Kidney capillary endothelial cell (primary cell): ENCODE results near the gene BRIX1.
"Not testable (repeated sequence)": the region's sequence is repeated elsewhere in the genome, so short reads cannot be mapped to it uniquely, and the experiment has no call there.

Experiments used
- DNase-seq: peaks from one replicate; pipeline ENCODE4 v3.0.0-alpha.2; 2018; ENCODE audit warnings: low spot score

BRIX1 gene

DNA sequence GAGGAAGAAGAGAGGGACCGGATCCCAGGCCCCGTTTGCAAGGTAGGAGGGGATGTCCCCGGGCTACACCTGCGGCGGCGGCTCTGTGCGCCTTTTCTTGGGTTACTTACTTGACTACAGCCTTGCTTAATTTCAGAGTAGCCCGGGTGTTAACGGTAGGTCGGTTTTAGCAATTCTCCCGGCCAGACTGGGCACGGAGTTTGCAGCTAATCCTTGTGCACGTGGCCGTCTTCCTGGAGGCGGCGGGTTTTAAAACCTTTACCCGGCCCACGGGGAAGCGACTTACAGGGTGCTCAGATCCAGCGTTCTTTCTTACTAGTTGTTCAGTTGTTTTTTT lies 313 bp downstream of the BRIX1 start:
- DNase-seq = no peak

- DNase-seq = no peak
These were observed 1.0 kb downstream of the BRIX1 start for GRCh38 chr5:34916518-34916917.

DNA sequence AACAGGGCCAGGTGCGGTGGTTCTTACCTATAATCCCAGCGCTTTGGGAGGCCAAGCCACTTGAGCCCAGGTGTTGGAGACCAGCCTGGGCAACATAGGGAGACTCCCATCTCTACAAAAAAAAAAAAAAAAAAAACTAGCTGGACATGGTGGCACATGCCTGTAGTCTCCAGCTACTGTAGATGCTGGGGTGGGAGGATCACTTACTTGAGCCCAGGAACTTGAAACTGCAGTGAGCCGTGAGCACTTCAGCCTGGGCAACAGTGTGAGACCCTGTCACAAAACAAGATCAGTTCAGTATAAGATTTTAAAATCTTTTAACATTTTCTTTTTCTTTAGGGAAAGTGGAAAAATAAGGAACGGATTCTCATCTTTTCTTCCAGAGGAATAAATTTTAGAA lies 2.5 kb downstream of the BRIX1 start:
- DNase-seq = no peak

DNA sequence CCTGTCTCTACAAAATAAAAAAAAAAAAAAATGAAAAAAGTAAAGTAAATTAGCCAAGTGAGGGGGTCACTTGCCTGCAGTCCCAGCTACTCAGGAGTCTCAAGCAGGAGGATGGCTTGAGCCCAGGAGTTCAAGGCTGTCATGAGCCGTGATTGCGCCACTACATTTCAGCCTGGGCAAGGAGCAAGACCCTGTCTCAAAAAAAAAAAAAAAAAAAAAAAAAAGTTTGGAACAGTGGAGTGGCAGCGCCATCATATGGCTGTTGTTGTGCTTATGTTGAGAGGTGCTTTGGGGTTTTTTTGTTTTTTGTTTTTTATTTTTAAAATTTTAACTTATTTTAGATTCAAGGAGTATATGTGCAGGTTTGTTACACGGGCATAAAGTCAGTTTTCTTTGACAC lies 3.6 kb downstream of the BRIX1 start:
- no peak for DNase-seq

DNA sequence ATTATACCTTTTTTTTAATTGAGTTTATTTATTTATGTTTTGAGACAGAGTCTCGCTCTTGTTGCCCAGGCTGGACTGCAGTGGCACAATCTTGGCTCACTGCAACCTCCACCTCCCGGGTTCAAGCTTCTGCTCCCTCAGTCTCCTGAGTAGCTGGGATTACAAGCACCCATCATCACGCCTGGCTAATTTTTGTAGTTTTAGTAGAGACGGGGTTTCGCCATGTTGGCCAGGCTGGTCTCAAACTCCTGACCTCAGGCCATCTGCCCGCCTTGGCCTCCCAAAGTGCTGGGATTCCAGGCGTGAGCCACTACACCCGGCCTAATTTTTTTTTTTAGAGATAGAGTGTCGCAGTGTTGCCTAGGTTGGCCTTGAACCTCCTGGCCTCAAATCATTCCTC lies 7.7 kb downstream of the BRIX1 start:
- not testable (repeated sequence) for DNase-seq

DNA sequence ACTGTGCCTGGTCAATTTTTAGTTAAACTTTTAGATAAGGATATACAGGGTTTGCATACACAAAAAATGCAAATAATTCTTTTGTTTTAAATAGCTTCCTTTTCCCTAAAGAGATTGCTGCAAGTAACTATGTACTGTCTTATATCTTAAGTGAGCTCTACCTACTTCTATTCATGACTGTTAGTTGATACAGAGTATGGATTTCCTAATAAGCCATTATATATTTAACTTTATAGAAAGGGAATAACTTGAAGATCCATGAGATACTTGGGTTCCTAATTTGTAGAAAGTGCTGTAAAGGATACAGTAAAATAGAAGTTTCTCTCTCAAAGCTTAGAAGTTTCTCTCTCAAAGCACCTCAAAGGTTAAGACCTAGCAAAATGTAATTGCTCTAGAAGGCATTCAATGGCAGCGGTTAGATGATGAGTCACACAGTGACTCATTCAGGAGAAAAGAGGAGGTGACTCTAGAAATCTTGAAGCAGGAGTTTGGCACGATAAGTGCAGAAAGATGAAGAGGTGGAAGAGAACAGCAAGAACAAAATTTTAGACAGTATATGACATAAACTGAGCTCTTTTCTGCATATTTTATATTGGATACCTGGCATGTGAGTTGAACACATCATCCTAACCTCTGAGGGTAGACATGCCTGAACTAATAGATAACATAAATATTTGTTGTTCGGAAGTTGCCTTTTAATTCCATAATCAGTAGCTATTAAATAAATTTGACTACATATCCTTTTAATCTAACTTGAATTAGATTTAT lies 8.4 kb downstream of the BRIX1 start:
- peak; percentile 90 for DNase-seq

- DNase-seq = no peak
These were observed 8.9 kb downstream of the BRIX1 start for GRCh38 chr5:34924462-34924765.

GRCh38 chr5:34926318-34926888 lies 10.9 kb downstream of the BRIX1 start:
- DNase-seq = no peak

DNA sequence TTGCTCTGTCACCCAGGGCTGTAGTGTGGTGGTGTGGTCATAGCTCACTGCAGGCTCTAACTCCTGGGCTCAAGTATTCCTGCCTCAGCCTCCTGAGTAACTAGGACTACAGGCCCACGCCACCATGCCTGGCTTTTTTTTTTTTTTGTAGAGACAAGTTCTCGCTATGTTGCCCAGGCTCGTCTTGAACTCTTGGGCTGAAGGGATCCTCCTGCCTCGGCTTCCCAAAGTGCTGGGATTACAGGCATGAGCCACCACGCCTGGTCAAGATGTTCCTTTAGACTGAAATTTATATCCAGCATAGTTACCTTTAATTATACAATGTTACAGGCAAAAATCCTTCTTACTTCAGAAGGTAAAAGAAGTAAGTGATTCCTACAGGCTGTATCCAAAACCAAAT lies 12.3 kb downstream of the BRIX1 start:
- DNase-seq = no peak

- no peak for DNase-seq
These were observed 12.8 kb downstream of the BRIX1 start for GRCh38 chr5:34928267-34928666.

- DNase-seq = peak; percentile 96
These were observed 13.7 kb downstream of the BRIX1 start, which contains the start of gene DNAJC21 for GRCh38 chr5:34929134-34929719. Gene DNAJC21, plus strand, starts transcription at chr5:34929559. Its CDS starts 261 bp downstream, at chr5:34929820.

GRCh38 chr5:34929720-34930461 lies 14.4 kb downstream of the BRIX1 start:
- DNase-seq = peak; percentile 61

DNA sequence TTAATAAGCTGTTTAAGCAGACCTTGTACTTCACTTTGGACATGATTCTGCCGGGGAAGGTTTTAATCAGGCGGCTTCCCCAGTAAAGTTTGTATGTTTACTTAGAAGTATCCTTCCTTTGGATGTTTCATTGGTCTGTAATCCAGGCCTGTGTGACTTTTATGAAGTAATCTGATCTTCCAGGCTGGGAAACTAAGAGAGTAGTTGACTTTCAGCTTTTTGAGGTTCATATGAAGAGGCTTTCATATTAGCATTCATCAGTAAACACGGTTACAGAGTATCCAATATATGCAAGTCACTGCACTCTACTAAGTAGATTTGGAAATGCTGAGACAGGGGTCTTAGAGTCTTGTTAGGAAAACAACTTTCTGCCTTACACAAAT lies 14.9 kb downstream of the BRIX1 start:
- peak; percentile 20 for DNase-seq

DNA sequence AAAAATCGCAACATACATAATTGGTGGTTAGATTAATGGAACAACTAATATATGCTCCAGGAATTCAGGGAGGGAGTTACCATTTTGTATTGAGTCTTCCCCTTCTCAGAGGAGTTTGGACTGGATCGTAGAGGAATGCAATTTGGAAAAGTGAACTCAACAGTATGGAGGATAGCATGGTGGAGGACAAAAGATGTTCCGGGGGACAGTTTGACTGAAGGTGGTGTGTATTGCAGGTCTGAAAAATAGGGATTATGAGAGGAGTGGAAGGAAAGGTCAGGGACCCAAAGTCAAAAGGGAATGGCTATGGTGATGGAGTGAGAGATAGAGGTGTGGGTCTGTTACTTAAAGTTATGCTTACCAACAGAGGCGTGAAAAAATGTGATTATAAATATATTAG lies 15.4 kb downstream of the BRIX1 start:
- DNase-seq = no peak

- DNase-seq = no peak
These were observed 17.4 kb downstream of the BRIX1 start for GRCh38 chr5:34932947-34933346.

DNA sequence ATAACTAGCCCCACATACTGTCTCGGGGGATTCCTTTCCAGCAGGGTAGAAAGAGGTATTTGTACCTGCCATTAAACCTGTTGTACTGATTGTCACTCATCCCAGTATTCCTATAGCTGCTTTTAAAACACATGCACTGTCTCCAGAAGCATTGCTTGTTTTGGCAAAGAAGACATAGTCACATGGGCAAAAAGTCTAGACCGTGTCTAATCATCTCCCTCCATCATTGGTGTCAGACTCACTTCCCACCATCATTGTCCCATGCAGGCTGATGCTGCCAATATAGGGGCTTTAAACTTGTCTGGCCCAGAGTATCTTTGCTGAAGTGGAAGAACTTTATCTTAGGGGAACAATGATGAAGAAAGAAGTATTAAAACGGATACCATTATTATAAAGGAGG lies 26.4 kb downstream of the BRIX1 start:
- no peak for DNase-seq

GRCh38 chr5:34944044-34944443 lies 28.5 kb downstream of the BRIX1 start:
- DNase-seq = no peak

DNA sequence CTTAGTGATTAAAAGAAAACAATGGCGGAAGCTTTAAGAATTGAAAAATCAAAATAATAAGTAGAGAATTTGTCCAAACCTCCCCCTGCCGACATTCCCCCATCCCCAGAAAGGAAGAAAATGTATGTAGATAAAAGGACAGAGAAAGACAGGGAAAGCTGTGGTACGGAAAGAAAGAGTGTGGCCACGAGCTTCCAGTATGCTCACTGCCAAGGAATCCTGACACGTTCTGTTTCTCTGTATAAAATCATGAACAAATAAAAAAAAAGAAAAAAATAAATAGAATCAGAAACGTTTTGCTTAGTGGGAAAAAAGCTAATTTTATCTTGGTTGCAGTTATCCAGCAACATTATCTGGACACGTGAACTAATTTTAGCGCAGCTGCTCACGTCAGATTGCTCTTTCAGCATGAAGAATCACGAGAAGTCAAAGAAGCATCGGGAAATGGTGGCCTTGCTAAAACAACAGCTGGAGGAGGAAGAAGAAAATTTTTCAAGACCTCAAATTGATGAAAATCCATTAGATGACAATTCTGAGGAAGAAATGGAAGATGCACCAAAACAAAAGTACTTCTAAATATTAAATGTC lies 29.0 kb downstream of the BRIX1 start:
- no peak for DNase-seq

DNA sequence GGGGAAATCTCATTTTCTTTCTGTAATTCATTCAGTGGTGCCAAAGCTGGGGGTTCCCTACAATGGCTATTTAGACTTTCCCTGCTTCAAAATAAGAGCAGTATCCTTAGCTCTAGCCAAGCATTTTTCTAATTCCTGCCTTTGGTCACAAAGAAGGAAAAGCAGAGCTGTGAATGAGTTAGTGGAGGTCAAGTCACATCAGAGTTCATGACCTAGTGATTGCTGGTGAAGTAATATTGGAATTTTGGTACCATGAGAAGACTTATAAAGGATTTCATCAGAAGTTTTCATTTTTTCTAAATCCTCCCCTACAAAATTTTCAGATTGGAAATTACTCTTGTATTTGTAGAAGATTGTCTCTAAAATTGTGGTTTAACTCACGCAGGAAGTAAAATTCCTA lies 41.8 kb downstream of the BRIX1 start:
- DNase-seq = no peak

GRCh38 chr5:34957857-34958690 lies 42.6 kb downstream of the BRIX1 start:
- DNase-seq = peak; percentile 45

GRCh38 chr5:34959323-34959722 lies 43.8 kb downstream of the BRIX1 start:
- DNase-seq = no peak

DNA sequence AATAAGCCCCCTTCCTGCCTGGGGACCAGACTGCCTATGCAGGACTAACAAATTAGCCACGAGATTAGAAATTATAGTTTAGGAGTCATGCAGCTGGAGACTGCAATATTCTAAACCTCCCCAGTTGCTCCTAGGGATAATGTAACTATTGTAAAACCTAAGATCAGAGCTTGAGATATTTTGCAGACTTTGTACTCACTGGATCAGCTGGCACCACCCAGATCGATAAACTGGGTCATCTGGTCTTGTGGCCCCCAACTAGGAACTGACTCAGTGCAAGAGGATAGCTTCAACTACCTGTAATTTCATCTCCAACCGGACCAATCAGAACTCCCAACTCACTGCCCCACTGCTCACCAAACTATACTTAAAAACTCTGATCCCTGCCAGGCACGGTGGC lies 52.0 kb downstream of the BRIX1 start:
- DNase-seq = no peak
